ENCODE measurements around the gene TNS1.

The TNS1 gene

GRCh38 chr2:217980036-217980435 lies 22.8 kb downstream of the TNS1 start:
- no peak for DNase-seq (ENCODE audit: low spot score)

- DNase-seq (ENCODE audit: low spot score), result no peak
Measured at GRCh38 chr2:217979151-217979811, 23.5 kb downstream of the TNS1 start.

- DNase-seq (ENCODE audit: low spot score), result no peak
Measured at GRCh38 chr2:217978536-217979150, 24.2 kb downstream of the TNS1 start.

GRCh38 chr2:217977840-217978535 lies 24.8 kb downstream of the TNS1 start:
- DNase-seq (ENCODE audit: low spot score), result no peak

- DNase-seq (ENCODE audit: low spot score), result no peak
Measured at GRCh38 chr2:217976301-217976700, 26.5 kb downstream of the TNS1 start.

- no peak for DNase-seq (ENCODE audit: low spot score)
Measured at GRCh38 chr2:217975626-217976025, 27.2 kb downstream of the TNS1 start.

GRCh38 chr2:217974389-217975005 lies 28.3 kb downstream of the TNS1 start:
- no peak for DNase-seq (ENCODE audit: low spot score)

- DNase-seq (ENCODE audit: low spot score), result no peak
Measured at GRCh38 chr2:217973008-217973787, 29.6 kb downstream of the TNS1 start.

- DNase-seq (ENCODE audit: low spot score), result no peak
Measured at GRCh38 chr2:217972490-217972889, 30.3 kb downstream of the TNS1 start.

GRCh38 chr2:217972037-217972436 lies 30.8 kb downstream of the TNS1 start:
- DNase-seq (ENCODE audit: low spot score), result no peak

GRCh38 chr2:217971166-217971565 lies 31.6 kb downstream of the TNS1 start:
- no peak for DNase-seq (ENCODE audit: low spot score)

- DNase-seq (ENCODE audit: low spot score), result no peak
Measured at GRCh38 chr2:217970206-217970605, 32.6 kb downstream of the TNS1 start.

GRCh38 chr2:217969588-217969987 lies 33.2 kb downstream of the TNS1 start:
- DNase-seq (ENCODE audit: low spot score), result no peak

- DNase-seq (ENCODE audit: low spot score), result no peak
Measured at GRCh38 chr2:217968023-217968422, 34.8 kb downstream of the TNS1 start.

- DNase-seq (ENCODE audit: low spot score), result no peak
Measured at GRCh38 chr2:217966423-217967070, 36.2 kb downstream of the TNS1 start.

GRCh38 chr2:217964275-217965161 lies 38.3 kb downstream of the TNS1 start:
- DNase-seq (ENCODE audit: low spot score), result no peak

GRCh38 chr2:217960351-217960750 lies 42.4 kb downstream of the TNS1 start:
- no peak for DNase-seq (ENCODE audit: low spot score)

- no peak for DNase-seq (ENCODE audit: low spot score)
Measured at GRCh38 chr2:217959723-217960122, 43.1 kb downstream of the TNS1 start.

GRCh38 chr2:217958884-217959225 lies 43.9 kb downstream of the TNS1 start:
- DNase-seq (ENCODE audit: low spot score), result no peak

- no peak for DNase-seq (ENCODE audit: low spot score)
Measured at GRCh38 chr2:217958206-217958883, 44.5 kb downstream of the TNS1 start.

All from AG08396 (cell line).